GM12865 (cell line): ENCODE results near the gene FAF2.
A peak's percentile ranks its signal among the peaks of the same experiment; 100 is the strongest.

ENCODE experiments used
- DNase-seq: peaks from one replicate; pipeline ENCODE4 v3.0.0; 2010; ENCODE audit warnings: low read depth
- H3K4me3 ChIP-seq: 2 replicates; pipeline ENCODE4 v1.5.1; 2011; ENCODE audit warnings: mild to moderate bottlenecking, low read depth, low read length, control low read depth
- TF ChIP-seq, protein P1 (sequence below): IDR thresholded peaks from 2 replicates; pipeline ENCODE4 v1.5.1; 2011; ENCODE audit warnings: low read length, control low read depth, low read depth, inconsistent platforms; ENCODE audit not compliant: insufficient read depth; ENCODE audit errors: missing control alignments

Gene FAF2

GRCh38 chr5:176529116-176529740, 81.0 kb downstream of the FAF2 start:
- H3K4me3 ChIP-seq, result no peak overlapping the region
- no peak for DNase-seq
- TF ChIP-seq, protein P1, sequence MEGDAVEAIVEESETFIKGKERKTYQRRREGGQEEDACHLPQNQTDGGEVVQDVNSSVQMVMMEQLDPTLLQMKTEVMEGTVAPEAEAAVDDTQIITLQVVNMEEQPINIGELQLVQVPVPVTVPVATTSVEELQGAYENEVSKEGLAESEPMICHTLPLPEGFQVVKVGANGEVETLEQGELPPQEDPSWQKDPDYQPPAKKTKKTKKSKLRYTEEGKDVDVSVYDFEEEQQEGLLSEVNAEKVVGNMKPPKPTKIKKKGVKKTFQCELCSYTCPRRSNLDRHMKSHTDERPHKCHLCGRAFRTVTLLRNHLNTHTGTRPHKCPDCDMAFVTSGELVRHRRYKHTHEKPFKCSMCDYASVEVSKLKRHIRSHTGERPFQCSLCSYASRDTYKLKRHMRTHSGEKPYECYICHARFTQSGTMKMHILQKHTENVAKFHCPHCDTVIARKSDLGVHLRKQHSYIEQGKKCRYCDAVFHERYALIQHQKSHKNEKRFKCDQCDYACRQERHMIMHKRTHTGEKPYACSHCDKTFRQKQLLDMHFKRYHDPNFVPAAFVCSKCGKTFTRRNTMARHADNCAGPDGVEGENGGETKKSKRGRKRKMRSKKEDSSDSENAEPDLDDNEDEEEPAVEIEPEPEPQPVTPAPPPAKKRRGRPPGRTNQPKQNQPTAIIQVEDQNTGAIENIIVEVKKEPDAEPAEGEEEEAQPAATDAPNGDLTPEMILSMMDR, result no peak

DNA sequence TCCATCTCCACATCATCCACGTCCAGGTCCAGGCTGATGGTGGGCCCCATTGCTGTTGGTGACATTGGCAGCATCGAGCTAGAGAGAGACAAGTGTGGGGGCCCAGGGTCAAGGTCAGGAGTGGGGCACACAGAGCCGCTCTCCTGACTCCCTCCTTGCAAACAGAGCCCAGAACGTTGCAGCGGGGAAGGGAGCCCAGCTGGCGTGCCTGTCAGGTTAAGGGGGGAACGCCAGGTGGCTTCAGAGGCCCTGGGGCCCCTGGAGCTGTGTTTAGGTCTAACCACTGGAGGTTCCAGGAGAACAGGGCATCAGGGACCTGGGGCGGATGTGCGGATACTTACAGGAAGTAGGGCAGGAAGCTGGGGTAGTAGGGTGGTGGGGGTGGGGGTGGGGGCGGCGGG, 81.6 kb downstream of the FAF2 start:
- TF ChIP-seq, protein P1, result no peak
- peak; percentile 42 for DNase-seq
- H3K4me3 ChIP-seq, result no peak overlapping the region

DNA sequence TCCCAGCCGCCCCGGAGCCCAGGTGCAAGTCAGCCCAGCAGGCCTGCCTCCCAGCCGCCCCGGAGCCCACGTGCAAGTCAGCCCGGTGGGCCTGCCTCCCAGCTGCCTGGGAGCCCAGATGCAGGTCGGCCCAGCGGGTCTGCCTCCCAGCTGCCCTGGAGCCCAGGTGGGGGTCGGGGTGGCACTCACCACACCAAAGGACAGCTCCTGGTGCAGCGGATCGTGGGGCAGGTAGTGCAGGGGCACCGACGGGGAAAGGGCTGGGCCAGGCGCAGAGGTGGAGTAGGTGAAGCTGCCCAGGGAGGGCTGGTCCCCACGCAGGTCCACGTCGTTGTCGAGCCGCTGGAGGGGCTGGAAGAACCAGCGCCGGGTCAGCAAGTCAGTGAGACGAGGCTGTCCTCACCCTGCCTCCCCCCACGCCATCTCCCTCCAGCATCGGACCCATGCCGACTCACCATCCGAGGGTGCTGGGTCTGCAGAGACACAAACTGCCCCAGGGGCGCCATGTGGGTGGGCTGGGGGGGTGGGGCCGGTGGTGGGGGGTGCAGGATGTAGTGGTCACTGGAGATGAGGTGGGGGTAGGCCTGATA, 82.3 kb downstream of the FAF2 start:
- TF ChIP-seq, protein P1, result no peak
- no peak for DNase-seq
- no peak overlapping the region for H3K4me3 ChIP-seq

- TF ChIP-seq, protein P1, result no peak
- no peak overlapping the region for H3K4me3 ChIP-seq
- no peak for DNase-seq
These were observed 83.1 kb downstream of the FAF2 start for GRCh38 chr5:176530983-176531901.

- no peak for DNase-seq
- no peak overlapping the region for H3K4me3 ChIP-seq
- TF ChIP-seq, protein P1, result no peak
These were observed 83.8 kb downstream of the FAF2 start for GRCh38 chr5:176531902-176532493.

DNA sequence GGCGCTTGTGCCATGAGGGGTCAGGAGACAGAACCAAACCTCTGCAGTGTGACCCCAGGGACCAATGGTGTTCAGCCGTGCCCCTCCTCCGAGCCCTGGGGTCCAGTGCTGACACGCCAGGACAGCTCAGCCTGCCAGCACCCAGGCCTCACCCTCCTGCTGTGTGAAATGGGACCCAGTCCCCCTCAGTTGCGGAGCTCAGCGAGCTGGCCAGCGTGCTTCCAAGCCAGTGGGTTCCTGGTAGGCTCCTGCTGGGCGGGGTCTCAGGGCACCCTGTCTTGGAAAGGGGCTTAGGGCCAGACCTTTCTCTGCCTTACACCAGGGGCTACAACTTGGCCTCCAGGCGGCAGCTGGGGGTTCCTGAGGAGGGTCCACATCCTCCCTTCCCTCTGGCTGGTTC, 84.6 kb downstream of the FAF2 start:
- H3K4me3 ChIP-seq, result no peak overlapping the region

More for the DNA sequence above, 84.6 kb downstream of the FAF2 start:
- no peak for DNase-seq
- TF ChIP-seq, protein P1, result no peak
